GM20000 (cell line): Measurements from ENCODE around the gene PPP1R2B.

Source experiments
- DNase-seq: peaks from one replicate; pipeline ENCODE4 v3.0.0; 2012; ENCODE audit warnings: low spot score
- TF ChIP-seq, protein P1 (sequence below): IDR thresholded peaks from 2 replicates; pipeline ENCODE4 v1.5.1; 2012; ENCODE audit warnings: mild to moderate bottlenecking, control low read depth; ENCODE audit errors: extremely low read depth, missing control alignments

Gene PPP1R2B

DNA sequence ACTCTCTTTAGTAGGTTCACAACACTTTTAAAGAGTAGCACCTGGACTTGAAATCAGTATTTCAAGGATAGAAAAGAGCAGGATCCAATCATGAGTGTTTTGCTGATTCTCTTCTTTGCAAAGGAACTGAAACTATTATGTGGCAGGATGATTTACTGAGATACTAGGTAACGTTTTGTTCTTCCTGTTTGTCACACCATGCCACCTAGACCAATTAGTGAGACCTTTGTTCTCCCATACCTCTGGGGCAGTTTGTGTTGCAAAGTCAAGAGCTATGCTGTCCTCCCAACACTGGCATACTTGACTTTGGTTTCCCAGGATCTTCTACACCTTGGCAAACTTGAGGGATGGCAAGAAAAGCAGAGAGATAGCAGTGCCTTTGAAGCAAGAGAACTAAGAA lies 43.4 kb downstream of the PPP1R2B start:
- no peak for DNase-seq
- TF ChIP-seq, protein P1, sequence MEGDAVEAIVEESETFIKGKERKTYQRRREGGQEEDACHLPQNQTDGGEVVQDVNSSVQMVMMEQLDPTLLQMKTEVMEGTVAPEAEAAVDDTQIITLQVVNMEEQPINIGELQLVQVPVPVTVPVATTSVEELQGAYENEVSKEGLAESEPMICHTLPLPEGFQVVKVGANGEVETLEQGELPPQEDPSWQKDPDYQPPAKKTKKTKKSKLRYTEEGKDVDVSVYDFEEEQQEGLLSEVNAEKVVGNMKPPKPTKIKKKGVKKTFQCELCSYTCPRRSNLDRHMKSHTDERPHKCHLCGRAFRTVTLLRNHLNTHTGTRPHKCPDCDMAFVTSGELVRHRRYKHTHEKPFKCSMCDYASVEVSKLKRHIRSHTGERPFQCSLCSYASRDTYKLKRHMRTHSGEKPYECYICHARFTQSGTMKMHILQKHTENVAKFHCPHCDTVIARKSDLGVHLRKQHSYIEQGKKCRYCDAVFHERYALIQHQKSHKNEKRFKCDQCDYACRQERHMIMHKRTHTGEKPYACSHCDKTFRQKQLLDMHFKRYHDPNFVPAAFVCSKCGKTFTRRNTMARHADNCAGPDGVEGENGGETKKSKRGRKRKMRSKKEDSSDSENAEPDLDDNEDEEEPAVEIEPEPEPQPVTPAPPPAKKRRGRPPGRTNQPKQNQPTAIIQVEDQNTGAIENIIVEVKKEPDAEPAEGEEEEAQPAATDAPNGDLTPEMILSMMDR, result no peak

DNA sequence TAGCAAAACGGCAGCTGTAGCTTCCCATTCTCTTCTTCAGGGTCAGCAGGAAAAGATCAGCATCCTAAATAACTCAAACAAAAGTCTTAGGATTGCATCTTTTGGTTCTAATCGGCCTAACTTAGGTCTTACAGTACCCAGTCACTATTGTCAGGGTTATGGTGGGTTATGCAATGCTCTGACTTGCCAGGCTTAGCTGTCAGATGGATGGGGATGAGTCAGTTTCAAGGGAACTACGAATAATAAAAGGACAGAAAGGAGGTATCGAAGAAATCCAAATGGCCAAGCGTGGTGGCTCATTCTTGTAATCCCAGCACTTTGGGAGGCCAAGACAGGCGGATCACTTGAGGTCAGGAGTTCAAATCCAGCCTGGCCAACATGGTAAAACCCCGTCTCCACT lies 46.5 kb downstream of the PPP1R2B start:
- no peak for DNase-seq
- TF ChIP-seq, protein P1, result no peak
